ENCODE results near the gene ZNF385B.
A peak's percentile ranks its signal among the peaks of the same experiment; 100 is the strongest.
"Not testable (repeated sequence)": the region's sequence is repeated elsewhere in the genome, so short reads cannot be mapped to it uniquely, and the experiment has no call there.

ZNF385B gene

GRCh38 chr2:179861416-179862067 lies at the start of gene ZNF385B:
Gene ZNF385B (minus strand): TSS chr2:179861612.
- no peak for DNase-seq

GRCh38 chr2:179910735-179911113 lies 49.3 kb upstream of the ZNF385B start:
- DNase-seq: no peak

DNA sequence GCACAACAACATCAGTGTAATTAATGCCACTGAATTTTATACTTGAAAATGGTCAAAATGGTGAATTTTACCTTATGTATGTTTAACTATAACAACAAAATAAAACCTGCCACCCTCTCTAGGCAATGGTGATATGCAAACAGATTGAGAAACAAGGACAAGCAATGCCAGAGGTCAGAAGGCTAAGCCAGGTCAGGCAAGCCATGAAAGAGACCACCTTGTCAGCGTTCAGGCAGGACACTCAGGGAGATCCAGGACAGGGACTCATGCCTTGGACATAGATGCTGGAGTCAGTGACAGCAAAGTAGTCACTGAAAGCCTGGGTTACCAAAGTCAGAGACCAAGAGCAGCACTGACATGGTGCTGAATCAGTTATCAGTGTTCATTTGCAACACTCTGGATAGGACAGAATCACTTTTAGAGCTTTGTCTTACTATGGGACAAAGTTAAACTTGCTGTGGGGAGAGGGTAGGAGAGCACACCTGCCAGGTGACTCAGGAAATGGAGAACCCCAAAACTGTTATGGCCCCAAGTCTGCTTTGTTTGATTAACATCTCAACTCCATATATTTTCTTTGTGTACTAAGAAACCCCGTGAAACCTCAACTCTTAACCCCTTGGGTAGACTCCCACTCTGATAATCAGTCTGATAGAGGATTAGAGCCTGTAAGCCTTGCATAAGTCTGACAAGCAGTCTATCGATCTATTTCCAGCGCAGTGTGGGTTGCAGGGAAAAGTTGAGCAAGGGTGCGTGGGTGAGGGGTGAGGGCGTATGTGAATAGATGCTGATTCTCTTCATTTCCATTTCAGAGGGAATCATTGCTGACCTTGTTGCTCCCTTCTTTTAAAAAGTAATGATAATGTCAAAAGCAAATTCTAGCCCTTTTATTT lies 48.7 kb upstream of the ZNF385B start:
- DNase-seq: no peak

DNA sequence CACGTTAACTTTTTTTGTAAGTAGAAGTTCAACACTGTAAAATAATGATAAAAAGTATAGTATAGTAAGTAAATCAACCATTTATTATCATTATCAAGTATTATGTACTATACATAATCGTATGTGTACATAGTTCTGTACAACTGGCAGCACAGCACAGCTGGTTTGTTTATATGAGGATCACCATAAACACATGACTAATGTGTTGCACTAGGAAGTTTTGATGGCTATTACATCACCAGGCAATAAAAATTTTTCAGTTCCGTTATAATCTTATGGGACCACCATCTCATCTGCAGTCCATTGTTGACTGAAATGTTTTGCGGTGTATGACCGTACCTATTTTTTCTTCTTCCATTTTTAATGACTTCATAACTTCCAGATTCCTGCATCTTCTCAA lies 39.2 kb upstream of the ZNF385B start:
- no peak for DNase-seq

DNA sequence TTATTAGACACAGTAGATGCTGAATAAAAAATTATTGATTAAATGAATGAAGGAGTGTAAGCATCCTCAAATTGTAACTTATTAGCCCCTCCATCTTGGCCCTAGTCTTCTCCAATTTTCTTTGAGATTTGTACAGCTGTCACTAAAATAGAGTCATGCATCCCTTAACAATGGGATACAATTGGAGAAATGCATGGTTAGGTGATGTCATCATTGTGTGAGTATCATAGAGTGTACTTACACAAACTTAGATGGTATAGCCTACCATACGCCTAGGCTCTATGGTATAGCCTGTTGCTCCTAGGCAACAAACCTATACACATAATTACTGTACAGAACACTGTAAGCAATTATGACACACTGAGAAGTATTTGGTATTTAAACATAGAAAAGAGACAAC lies 38.3 kb upstream of the ZNF385B start:
- DNase-seq: no peak

DNA sequence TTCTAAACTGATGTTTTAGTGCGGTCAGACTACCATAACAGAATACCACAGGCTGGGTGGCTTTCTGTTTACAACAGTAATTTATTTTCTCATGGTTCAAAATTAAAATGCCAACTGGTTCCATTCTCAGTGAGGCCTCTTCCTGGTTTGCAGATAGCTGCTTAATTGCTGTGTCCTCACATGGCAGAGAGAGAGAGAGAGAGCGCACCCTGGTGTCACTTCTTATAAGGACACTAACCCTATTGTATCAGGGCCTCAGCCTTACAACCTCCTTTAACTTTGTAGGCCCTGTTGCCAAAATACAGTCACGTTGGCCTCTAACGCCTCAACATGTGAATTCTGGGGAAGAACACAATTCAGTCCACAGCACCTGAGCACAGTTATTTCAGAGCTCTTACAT lies 37.5 kb upstream of the ZNF385B start:
- DNase-seq: peak; percentile 24

DNA sequence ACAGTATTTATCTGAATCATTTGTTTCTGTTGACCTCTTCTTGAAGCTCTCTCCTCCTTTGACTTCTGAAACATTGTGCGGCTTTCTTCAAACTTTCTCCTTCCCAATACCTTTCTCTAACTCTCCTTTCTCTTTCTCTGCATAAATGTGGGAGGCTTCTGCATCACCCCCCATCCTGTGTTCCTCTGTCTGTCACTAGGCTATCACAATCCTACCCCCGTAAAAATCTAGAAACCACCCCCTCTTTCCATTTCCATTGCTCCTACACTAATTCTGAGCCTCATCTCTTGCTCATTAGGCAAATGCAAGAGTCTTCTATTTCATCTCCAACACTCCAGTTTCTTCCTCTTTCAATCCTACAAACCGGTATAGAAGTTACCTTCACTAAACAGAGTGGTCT lies 32.2 kb upstream of the ZNF385B start:
- no peak for DNase-seq

DNA sequence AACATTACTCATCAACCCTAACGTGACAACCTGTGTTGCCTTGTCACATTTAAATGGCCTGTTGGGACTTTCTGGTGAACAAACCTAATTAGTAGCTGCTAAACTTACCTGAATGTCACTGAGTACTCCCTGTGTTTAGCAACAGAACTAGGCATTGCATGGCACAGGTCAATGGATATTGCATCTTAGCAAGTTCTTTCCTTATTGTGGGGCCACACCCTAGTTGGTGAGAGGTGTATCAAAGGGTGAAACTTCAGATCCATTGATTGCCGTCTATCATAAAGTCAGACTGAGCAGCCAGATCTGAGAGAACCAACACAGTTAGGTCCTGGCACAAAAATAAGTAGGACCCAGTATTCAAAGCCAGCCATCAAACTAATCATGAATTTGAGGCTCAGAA lies 29.8 kb upstream of the ZNF385B start:
- no peak for DNase-seq

DNA sequence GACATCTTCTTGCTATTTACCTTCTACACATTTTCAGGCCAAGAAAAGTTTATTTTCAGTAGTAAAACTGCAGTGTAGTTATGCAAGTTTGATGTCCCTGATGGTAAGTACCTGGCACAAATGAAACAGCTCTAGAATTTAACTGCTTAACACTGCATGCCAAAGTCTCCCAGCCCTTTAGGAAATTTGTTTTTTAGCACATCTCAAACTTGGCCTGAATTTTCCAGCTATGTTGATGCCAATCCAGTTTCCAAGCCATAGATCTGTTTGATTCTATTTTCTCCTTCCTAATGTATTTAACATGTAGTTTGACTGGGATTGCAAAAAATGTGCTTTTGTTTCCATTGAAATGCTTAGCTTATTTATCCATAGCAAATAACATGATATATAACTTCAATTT lies 29.3 kb upstream of the ZNF385B start:
- no peak for DNase-seq

DNA sequence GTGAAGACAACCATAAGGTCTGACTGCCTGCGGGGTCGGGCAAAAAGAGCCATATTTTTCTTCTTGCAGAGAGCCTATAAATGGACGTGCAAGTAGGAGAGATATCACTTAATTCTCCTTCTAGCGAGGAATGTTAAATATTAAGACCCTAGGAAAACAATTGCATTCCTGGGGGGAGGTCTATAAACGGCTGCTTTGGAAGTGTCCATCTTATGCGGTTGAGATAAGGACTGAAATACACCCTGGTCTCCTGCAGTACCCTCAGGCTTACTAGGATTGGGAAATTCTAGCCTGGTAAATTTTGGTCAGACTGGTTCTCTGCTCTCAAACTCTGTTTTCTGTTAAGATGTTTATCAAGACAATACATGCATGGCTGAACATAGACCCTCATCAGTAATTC lies 27.2 kb upstream of the ZNF385B start:
- not testable (repeated sequence) for DNase-seq

DNA sequence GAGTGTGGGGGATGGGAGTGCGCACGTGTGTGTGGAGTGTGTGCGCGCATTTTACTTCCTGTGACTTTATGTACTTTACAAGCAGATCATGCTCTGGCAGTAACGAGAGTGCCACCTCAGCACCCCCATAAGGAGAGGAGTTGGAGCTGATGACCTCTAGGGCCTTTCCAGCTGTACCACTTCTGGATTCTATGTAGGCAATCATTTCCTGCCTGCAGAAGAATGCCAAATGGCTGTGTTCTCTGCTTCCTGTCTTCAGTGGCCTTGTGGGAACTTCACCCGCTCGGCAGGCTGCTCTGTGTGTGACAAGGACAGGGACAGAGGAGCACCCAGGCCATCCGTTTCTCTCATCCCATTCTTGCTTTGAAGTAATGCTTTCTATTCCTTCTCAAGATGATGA lies 22.8 kb upstream of the ZNF385B start:
- no peak for DNase-seq

DNA sequence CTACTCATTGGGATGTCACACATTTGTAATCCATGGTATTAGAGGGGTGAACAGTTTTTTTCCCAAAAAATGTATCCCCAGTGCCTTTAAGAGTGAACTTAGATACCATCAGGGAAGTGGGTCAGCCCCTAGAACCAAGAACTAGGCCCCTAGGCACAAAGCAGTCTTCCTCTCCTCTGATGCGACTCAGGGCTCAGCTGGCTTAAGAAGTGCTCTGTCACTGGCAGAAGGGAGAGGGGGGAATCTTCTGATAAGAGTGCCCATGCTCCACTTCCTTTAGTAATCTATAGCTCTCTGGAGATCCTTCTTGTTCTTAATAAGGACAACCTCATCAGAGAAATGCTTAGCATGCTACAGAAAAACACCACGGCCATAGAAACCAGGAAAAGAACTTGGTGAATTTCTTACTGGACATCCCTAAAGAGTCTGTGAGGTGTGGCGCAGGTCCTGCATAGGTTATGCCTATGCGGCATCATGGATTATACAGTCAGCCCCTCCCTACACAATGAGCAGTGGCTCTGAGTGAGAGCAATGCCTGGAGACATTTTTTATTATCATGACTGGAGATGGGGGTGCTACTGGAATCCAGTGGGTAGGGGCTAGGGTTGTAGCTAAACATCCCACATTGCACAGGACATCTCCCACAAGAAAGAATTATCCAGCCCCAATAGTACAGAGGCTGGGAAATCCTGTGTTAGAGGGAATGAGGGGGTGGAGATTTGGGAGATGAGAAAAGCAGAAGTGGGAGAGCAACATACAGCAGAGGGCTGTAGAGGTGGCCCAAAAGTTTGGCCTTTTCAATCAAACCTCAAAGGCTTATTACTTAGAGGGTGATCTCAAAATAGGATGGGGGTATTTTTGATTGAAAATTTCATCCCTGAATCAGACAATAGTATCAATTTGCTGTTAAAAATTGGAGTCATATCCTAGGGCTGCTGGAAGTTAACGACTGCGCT lies 21.7 kb upstream of the ZNF385B start:
- no peak for DNase-seq

GRCh38 chr2:179877601-179878364 lies 16.4 kb upstream of the ZNF385B start:
- no peak for DNase-seq

GRCh38 chr2:179876266-179876665 lies 14.9 kb upstream of the ZNF385B start:
- no peak for DNase-seq

DNA sequence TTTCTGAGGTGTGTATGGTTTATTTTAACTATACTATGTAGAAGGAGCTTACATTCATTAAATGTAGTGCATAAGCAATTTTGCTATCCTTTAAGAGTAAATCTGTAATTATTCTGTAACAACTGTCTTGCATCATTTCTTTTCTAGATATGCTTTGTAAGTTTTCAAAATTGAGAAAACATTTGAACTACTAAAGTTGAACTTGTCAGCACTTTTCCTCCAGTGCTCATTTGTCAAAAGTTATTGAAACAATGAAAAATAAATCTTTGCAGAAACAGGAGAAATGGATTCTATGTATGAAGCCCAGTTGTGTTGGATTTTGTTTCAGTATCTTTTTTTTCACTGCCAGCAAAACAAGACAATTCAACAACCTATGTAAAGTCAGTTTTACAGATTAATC lies 14.5 kb upstream of the ZNF385B start:
- no peak for DNase-seq

DNA sequence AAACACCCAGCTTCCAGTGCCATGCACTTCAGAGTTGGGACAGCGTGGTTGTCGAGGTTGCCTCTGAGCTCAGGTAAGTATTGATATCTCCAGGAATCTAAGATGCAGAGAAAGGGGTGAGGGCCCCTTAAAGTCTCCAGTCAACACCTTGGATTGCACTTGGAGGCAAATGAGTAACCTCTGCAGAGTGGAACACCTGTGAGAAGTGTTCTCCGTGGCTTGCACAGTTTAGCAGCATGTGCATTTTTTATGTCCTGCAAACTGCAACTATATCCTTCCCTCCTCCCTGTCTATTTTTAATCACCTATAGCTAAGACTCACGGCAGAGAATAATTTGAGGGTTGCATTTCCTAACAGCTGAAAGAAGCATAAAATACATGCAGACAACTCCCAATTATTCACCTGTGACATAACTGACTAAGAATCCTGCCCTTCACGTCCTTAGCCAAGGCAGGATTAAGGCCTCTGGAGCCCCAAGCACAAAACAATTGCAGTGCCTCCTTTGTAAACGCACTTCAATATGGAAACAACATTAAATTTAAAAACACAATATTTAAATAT lies 1.6 kb upstream of the ZNF385B start:
- no peak for DNase-seq

GRCh38 chr2:179861027-179861415 lies 391 bp downstream of the ZNF385B start:
- no peak for DNase-seq

- DNase-seq: no peak
These were observed 971 bp downstream of the ZNF385B start for GRCh38 chr2:179860255-179861026.

- DNase-seq: no peak
These were observed 1.9 kb downstream of the ZNF385B start for GRCh38 chr2:179859523-179859922.

DNA sequence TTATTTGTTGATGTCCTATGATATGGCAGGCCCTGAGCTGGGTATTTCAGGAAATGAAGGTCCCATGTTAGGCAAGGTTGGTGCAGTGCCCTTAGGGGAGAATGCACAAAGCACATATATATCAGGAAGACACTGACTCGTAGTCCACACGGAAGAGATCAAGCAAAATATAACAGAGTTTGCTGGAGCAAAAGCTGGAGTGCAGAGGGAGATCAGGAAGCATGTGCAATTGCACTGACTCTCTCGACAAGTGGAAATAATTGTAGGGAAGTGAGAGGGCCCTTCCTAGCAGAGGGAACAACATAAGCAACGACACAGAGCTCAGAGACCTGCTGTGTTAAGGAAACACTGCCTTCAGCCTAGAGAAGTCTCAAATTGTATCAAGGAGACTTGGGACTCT lies 4.2 kb downstream of the ZNF385B start:
- DNase-seq: no peak

DNA sequence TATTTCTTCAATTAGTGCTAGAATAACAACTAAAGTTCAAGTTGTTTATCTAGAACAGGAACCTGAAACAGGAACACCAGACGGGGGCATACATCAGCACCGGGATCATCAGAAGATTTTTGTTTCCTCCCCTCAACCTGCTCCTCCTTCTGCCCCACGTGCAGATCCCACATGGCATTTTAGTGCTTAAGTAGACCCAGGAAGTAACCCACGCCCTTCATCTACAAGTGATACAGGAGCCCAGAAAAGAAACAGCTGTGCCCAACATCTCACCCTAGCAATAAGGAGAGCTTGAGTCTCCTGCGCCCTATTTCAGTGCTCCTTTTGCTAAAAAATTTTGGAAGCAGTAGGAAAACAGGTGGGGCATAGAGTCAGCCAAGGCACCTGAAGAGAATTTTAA lies 5.2 kb downstream of the ZNF385B start:
- DNase-seq: no peak
